ENCODE results near the gene PCGF6.

DNA sequence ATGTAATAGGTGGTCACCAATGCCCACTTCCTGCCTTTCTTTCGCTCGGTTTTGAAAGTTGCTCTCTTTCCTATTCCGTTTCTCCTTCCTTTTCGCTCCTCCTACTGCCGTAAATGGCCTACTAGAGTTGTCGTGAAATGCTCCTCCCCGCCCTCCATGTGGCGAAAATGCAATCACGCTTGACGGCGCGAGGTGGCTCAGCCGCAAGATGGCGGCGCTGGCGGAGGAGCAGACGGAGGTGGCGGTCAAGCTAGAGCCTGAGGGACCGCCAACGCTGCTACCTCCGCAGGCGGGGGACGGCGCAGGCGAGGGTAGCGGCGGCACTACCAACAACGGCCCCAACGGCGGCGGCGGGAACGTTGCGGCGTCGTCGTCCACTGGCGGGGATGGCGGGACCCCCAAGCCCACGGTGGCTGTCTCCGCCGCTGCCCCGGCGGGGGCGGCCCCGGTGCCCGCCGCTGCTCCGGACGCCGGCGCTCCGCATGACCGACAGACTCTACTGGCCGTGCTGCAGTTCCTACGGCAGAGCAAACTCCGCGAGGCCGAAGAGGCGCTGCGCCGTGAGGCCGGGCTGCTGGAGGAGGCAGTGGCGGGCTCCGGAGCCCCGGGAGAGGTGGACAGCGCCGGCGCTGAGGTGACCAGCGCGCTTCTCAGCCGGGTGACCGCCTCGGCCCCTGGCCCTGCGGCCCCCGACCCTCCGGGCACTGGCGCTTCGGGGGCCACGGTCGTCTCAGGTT lies 17.0 kb upstream of the PCGF6 start, which contains the start of gene TAF5:
- TF ChIP-seq RAD21 (IDR thresholded peaks at IDR 0.05; ENCODE audit: low read depth) (no peak), YY1 (IDR thresholded peaks at IDR 0.05; ENCODE audit: low read depth) (peak; percentile 100), EP300 (IDR thresholded peaks at IDR 0.05; ENCODE audit: borderline replicate concordance) (peak; percentile 44; the same call in 1 of the 2 replicates), CEBPB (IDR thresholded peaks at IDR 0.05) (peak; percentile 64), MAX (IDR thresholded peaks at IDR 0.05) (peak; percentile 96), TEAD4 (IDR thresholded peaks at IDR 0.05) (peak; percentile 75), REST (IDR thresholded peaks at IDR 0.05; ENCODE audit: low read depth) (peak; percentile 60), NFIC (IDR thresholded peaks at IDR 0.05) (peak; percentile 53), TCF12 (IDR thresholded peaks at IDR 0.05; ENCODE audit: low read depth) (peak; percentile 68), FOXM1 (IDR thresholded peaks at IDR 0.05; ENCODE audit: borderline replicate concordance, low read depth) (peak; percentile 94), TAF1 (IDR thresholded peaks at IDR 0.05; ENCODE audit: low read depth) (peak; percentile 100), EGR1 (IDR thresholded peaks at IDR 0.05) (peak; percentile 59), CREB1 (IDR thresholded peaks at IDR 0.05; ENCODE audit: low read depth) (peak; percentile 65; the same call in 1 of the 2 replicates)
- TF ChIP-seq, protein P1, sequence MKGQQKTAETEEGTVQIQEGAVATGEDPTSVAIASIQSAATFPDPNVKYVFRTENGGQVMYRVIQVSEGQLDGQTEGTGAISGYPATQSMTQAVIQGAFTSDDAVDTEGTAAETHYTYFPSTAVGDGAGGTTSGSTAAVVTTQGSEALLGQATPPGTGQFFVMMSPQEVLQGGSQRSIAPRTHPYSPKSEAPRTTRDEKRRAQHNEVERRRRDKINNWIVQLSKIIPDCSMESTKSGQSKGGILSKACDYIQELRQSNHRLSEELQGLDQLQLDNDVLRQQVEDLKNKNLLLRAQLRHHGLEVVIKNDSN (IDR thresholded peaks at IDR 0.05), result peak; percentile 80

Data from Ishikawa (cell line).